ENCODE measurements around the gene IL4.
A peak's percentile ranks its signal among the peaks of the same experiment; 100 is the strongest.

Gene IL4

DNA sequence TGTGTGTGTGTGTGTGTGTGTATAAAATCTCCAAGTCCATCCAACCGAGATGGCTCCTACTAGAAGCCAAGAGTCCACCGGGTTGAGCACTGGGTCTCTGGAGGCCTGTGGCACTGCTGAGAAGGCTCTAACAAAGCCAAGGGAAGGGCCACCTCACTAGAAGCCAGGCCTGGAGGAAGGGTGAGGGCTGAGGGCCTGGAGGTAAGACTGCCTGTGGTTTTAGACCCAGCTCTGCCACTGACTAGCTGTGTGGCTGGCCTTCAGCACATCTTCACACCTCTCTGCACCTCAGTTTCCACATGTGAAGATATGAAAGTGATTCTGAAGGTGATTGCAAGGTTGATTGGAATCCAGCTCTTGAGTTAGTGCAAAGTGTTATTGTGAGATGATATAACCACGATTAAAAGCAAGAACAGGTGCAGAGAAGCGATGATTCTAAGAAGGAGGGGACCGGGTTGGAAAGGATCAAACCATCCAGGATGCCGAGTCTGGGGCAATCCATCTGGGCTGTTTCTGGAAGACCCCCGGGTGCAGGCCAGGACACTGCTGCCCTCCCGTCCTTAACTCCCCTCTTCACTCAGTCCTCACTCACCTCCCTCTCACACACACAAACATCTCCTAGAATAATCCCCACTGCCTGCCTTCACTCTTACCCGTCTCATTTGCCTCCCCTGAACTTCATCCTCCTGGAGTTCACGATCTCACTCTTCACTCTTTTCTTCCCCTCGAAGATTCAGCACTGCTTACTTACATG, 2.3 kb downstream of the IL4 start:
- no peak overlapping the region for H3K4me3 ChIP-seq (replicated peaks; ENCODE audit: low read depth, low read length)
- TF ChIP-seq, protein P1, sequence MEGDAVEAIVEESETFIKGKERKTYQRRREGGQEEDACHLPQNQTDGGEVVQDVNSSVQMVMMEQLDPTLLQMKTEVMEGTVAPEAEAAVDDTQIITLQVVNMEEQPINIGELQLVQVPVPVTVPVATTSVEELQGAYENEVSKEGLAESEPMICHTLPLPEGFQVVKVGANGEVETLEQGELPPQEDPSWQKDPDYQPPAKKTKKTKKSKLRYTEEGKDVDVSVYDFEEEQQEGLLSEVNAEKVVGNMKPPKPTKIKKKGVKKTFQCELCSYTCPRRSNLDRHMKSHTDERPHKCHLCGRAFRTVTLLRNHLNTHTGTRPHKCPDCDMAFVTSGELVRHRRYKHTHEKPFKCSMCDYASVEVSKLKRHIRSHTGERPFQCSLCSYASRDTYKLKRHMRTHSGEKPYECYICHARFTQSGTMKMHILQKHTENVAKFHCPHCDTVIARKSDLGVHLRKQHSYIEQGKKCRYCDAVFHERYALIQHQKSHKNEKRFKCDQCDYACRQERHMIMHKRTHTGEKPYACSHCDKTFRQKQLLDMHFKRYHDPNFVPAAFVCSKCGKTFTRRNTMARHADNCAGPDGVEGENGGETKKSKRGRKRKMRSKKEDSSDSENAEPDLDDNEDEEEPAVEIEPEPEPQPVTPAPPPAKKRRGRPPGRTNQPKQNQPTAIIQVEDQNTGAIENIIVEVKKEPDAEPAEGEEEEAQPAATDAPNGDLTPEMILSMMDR (IDR thresholded peaks at IDR 0.05; ENCODE audit: low read depth, low read length, missing control alignments), result no peak
- DNase-seq (ENCODE audit: extremely low read depth, low read depth), result no peak

DNA sequence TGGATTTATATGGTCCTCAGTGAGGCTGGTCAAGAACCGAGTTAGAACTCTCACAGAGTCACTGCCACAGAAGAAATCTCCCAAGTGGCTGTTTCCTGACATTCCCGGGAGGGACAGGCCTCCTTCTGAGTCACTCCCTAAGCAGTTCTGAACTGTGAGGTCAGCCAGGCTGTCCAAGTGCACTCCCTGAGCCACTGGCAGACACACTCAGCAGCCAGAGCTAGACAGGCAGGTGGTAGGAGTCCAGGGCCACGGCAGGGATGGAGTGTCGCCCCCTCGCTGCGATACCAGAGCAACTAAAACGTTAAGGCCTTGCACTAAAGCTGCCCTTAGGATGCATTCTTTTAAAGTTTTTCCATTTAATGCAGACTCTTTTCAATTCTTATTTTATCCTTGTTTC, 3.4 kb downstream of the IL4 start:
- no peak overlapping the region for H3K4me3 ChIP-seq (replicated peaks; ENCODE audit: low read depth, low read length)
- TF ChIP-seq, protein P1 (IDR thresholded peaks at IDR 0.05; ENCODE audit: low read depth, low read length, missing control alignments), result peak; percentile 60
- DNase-seq (ENCODE audit: extremely low read depth, low read depth), result peak; percentile 71

DNA sequence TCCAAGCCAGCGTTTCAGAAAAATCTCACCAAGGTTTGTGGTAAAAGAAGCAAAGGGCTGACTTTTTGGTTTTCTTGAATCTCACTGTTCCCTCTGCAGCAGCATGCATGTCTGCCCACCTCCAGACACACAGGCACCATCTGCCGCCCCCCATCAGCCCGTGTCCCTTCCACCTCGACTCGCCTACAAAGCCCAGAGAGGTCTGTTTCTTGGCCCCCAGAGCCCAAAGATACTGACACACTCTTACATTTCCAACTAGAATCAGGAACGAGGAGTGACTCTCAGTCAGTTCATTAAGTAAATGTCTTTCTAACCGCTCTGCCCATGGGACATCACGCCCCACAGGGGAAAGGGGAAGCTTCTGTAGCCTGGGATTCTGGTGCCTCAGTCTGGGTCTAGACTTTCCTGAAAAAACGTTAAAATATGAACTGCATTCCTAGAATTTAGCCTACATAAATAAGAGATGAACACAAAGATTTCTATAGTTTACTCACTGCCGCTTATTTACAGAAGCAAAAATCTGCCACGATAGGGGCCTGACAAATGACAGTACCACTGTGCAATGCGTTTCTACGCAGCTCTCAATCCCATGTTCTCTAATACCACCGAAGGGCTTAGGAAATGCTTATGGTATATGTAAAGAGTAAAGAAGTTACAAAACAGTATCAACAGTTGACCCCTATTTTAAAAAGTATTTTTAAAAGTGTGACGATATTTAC, 4.1 kb downstream of the IL4 start:
- H3K4me3 ChIP-seq (replicated peaks; ENCODE audit: low read depth, low read length), result no peak overlapping the region
- DNase-seq (ENCODE audit: extremely low read depth, low read depth), result no peak
- TF ChIP-seq, protein P1 (IDR thresholded peaks at IDR 0.05; ENCODE audit: low read depth, low read length, missing control alignments), result no peak

DNA sequence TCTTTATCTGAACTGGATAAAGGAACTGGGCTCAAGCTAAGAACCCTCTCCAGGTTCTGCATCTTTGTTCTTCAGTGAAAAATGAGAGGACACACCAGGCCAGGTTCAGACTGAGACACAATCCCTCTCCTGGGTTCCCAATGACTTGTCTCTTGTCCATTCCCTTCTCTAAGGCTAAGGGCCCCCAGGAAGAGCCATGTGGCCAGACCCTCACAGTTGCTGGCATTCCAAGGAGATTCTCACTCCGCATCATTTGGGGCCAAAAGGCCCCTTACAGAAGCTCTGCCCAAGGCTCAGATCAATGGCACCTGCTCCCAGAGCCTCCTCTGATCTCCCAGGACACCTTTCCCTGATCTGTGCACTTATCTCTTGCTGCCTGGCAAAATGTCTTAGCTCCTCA, 4.9 kb downstream of the IL4 start:
- TF ChIP-seq, protein P1 (IDR thresholded peaks at IDR 0.05; ENCODE audit: low read depth, low read length, missing control alignments), result no peak
- no peak overlapping the region for H3K4me3 ChIP-seq (replicated peaks; ENCODE audit: low read depth, low read length)
- DNase-seq (ENCODE audit: extremely low read depth, low read depth), result no peak

DNA sequence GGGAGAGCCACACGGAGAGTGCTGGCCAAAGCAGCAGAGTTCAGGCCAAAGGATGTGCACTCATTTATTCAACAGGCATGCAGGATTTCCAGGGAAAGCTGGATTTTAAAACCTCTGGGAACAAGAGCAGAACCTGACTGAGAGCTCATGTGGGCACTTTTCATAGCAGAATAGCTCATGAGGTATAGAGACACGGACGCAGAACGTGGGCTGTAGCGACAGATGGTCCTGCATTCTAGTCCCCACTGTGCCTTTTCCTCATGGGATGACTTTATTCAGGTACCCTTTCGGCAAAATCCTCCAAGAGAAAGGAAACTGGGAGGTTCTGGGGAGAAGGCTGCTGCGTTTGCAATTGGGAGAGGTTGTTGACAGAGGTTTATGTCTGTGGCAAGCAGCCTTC, 5.4 kb downstream of the IL4 start:
- TF ChIP-seq, protein P1 (IDR thresholded peaks at IDR 0.05; ENCODE audit: low read depth, low read length, missing control alignments), result no peak
- DNase-seq (ENCODE audit: extremely low read depth, low read depth), result no peak
- H3K4me3 ChIP-seq (replicated peaks; ENCODE audit: low read depth, low read length), result no peak overlapping the region

DNA sequence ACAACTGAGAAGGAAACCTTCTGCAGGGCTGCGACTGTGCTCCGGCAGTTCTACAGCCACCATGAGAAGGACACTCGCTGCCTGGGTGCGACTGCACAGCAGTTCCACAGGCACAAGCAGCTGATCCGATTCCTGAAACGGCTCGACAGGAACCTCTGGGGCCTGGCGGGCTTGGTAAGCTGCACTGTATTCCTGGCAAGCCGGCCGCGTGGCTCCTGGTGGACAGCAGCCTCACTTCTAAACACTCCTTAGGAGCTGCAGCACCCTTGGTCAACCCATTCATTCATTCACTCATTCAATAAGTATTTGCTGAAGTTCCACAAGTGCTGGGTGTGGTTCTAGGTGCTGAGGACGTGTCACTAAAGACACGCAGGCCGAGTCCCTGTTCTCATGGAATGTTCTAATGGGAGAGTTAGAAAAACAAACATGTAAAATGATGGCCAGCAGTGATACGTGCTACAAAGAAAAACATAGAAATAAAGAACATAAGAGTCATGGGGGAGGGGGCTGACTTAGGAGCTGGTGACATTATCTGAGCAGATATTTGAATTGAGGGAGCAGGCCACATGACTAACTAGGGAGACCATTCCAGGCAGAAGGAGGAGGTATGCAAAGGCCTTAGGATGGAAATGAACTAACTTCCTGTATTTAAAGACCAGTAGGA, 6.1 kb downstream of the IL4 start:
- TF ChIP-seq, protein P1 (IDR thresholded peaks at IDR 0.05; ENCODE audit: low read depth, low read length, missing control alignments), result no peak
- DNase-seq (ENCODE audit: extremely low read depth, low read depth), result no peak
- H3K4me3 ChIP-seq (replicated peaks; ENCODE audit: low read depth, low read length), result no peak overlapping the region

All from HFF-Myc (cell line).